CD4-positive, alpha-beta T cell (primary cell): ENCODE data around the gene C1orf105. TPM values are rescaled to one million over a fixed set of nuclear protein-coding genes. Genes with fewer than 3 reads are reported as not detected.

ENCODE experiments used
- ATAC-seq: fragments of 200-7000 bp; cut with Tn5 transposase; one replicate; pipeline ENCODE4 v1.10.0; 2022; ENCODE audit warnings: mild to moderate bottlenecking; ENCODE audit not compliant: poor library complexity
- CTCF ChIA-PET: fragments of 350-600 bp; sonication (Branson Sonifier 250); formaldehyde crosslinking; loops from one replicate; lab custom pipeline; 2021; ENCODE audit warnings: antibody characterized with exemption, inconsistent platforms; lab: Charles Lee
- POLR2A ChIA-PET: fragments of 350-600 bp; sonication (Branson Sonifier 250); formaldehyde crosslinking; loops from one replicate; lab custom pipeline; 2021; ENCODE audit warnings: antibody characterized with exemption, inconsistent platforms; lab: Charles Lee
- DNase-seq, 14 experiments: peaks; one replicate each; pipeline ENCODE4 v3.0.0-alpha.2; 2013 to 2020; ENCODE audit warnings: mixed read lengths in 2 of 14
- H3K27ac ChIP-seq, 2 donors: one replicate each; pipeline versions ENCODE4 v1.5.1 to v1.7.0; 2013; ENCODE audit warnings: low read length in 2 of 2, low read depth in 1 of 2, mild to moderate bottlenecking in 1 of 2
- H3K27me3 ChIP-seq, 2 experiments: 1 replicate in 1 of 2; 2 replicates in 1 of 2; pipeline versions ENCODE4 v1.6.1 to v1.7.0; 2013; ENCODE audit warnings: low read length in 2 of 2, control low read depth in 1 of 2, mild to moderate bottlenecking in 1 of 2, moderate library complexity in 1 of 2; ENCODE audit not compliant: insufficient read depth in 2 of 2, control insufficient read depth in 1 of 2
- H3K36me3 ChIP-seq: one replicate; pipeline ENCODE4 v1.6.1; 2013; ENCODE audit warnings: low read length, control low read depth; ENCODE audit not compliant: insufficient read depth
- H3K4me1 ChIP-seq: one replicate; pipeline ENCODE4 v1.6.1; 2013; ENCODE audit warnings: low read length, control low read depth; ENCODE audit not compliant: insufficient read depth
- H3K4me3 ChIP-seq: one replicate; pipeline ENCODE4 v1.5.1; 2013; ENCODE audit warnings: mild to moderate bottlenecking, low read length, moderate library complexity
- H3K9me3 ChIP-seq, 2 experiments: 1 replicate in 1 of 2; 2 replicates in 1 of 2; pipeline versions ENCODE4 v1.6.1 to v1.7.0; 2013; ENCODE audit warnings: low read length in 2 of 2, mild to moderate bottlenecking in 2 of 2, control low read depth in 1 of 2, moderate library complexity in 1 of 2; ENCODE audit not compliant: control insufficient read depth in 1 of 2, insufficient read depth in 1 of 2
- H3K27ac Mint-ChIP-seq: one replicate; pipeline ENCODE4 v1.8.0; 2020; ENCODE audit warnings: mixed read lengths
- H3K27me3 Mint-ChIP-seq: one replicate; pipeline ENCODE4 v1.8.0; 2021; ENCODE audit warnings: mixed read lengths
- H3K36me3 Mint-ChIP-seq: one replicate; pipeline ENCODE4 v1.8.0; 2021; ENCODE audit warnings: low read depth, mixed read lengths
- H3K4me1 Mint-ChIP-seq: one replicate; pipeline ENCODE4 v1.8.0; 2021; ENCODE audit warnings: low read depth, mixed read lengths
- H3K4me3 Mint-ChIP-seq: one replicate; pipeline ENCODE4 v1.8.0; 2020; ENCODE audit warnings: mild to moderate bottlenecking, mixed read lengths
- H3K9me3 Mint-ChIP-seq: one replicate; pipeline ENCODE4 v1.8.0; 2020; ENCODE audit warnings: mixed read lengths
- CTCF ChIP-seq: fragments of 200-600 bp; IDR thresholded peaks from one replicate; pipeline ENCODE4 v1.8.0; 2022; ENCODE audit warnings: antibody characterized with exemption, mild to moderate bottlenecking
- intact Hi-C, 2 experiments: fragments of 100-400 bp; cut with DNase I in 1 of 2; cut with micrococcal nuclease in 1 of 2; formaldehyde crosslinking; loops; one replicate each; pipeline versions ENCODE4 v1.15.1 to v1.9.0; 2023 to 2025; cut with DNase I, micrococcal nuclease
- total RNA-seq, 174 experiments: library from RNA in 2 of 174; stranded (reverse) in 2 of 174; gene quantifications; one replicate each; pipeline ENCODE4 v1.2.3 and lab custom pipeline; 2021 to 2026

C1orf105 gene
- total RNA-seq, 2 experiments from 2014 or later = not detected

DNA sequence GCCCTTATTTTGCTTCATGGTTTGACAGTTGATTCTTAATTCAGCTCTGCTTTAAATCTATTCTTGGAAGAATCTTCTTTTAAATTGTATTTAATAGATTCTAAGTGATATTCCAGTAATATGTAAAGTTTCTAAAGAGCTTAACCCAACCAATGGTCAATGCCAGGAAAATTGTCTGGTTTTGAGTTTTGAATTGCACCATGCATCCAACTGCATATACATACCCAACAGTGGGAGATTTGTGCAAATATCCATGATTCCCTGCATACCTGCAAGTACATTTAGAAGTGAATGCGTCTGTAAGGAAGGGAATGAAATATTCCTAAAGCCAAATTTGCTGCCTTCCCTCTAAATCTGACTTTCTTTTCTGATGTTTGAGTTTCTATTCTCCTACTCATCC is 35.8 kb upstream of the C1orf105 start:
- no peak for ATAC-seq

GRCh38 chr1:172386046-172386445 is 34.4 kb upstream of the C1orf105 start:
- TF ChIP-seq CTCF = no peak
- H3K9me3 ChIP-seq = no peaks in the 10 kb centered on the region
- Mint-ChIP-seq H3K9me3 (no peaks in the 10 kb centered on the region), H3K36me3 (no peaks in the 10 kb centered on the region), H3K4me1 (peaks cover 35% of the 10 kb centered on the region), H3K27ac (no peak overlapping the region), H3K4me3 (no peak overlapping the region), H3K27me3 (no peaks in the 10 kb centered on the region)
- ChIA-PET POLR2A (interaction anchor here (1.3 kb wide), 1 partner anchor 206 kb away, joined by 3 read pairs; no protein-coding TSS in a partner anchor), CTCF (no interaction called here)
- H3K27ac ChIP-seq = no peak overlapping the region
- H3K4me3 ChIP-seq = no peak overlapping the region
- H3K4me1 ChIP-seq = peaks cover 4% of the 10 kb centered on the region
- H3K27me3 ChIP-seq = no peaks in the 10 kb centered on the region
- DNase-seq (no peak), ATAC-seq (no peak)
- H3K36me3 ChIP-seq = no peaks in the 10 kb centered on the region
- intact Hi-C loops = no loop called here

More for the DNA sequence above, 35.8 kb upstream of the C1orf105 start:
- H3K27ac ChIP-seq = no peak overlapping the region
- Mint-ChIP-seq H3K36me3 (no peaks in the 10 kb centered on the region), H3K27me3 (no peaks in the 10 kb centered on the region), H3K9me3 (no peaks in the 10 kb centered on the region), H3K27ac (peak overlapping the region; percentile 6), H3K4me1 (peaks cover 40% of the 10 kb centered on the region), H3K4me3 (no peak overlapping the region)
- no peak overlapping the region for H3K4me3 ChIP-seq
- H3K4me1 ChIP-seq = no peaks in the 10 kb centered on the region
- H3K27me3 ChIP-seq = no peaks in the 10 kb centered on the region
- CTCF ChIA-PET = no interaction called here
- intact Hi-C loops = loop anchor here in 1 of 2 experiments (5.0 kb wide), 1 partner anchor 202 kb away; no protein-coding TSS in a partner anchor
- POLR2A ChIA-PET = interaction anchor here (1.2 kb wide), 1 partner anchor 10 kb away, joined by 6 read pairs; no protein-coding TSS in a partner anchor
- H3K36me3 ChIP-seq = no peaks in the 10 kb centered on the region
- no peak for TF ChIP-seq CTCF
- H3K9me3 ChIP-seq = no peaks in the 10 kb centered on the region
- no peak for DNase-seq

- no peak overlapping the region for H3K27ac Mint-ChIP-seq
- H3K36me3 Mint-ChIP-seq = no peaks in the 10 kb centered on the region
- POLR2A ChIA-PET = interaction anchor here (1.2 kb wide), 1 partner anchor 29 kb away, joined by 3 read pairs; no protein-coding TSS in a partner anchor
- H3K9me3 ChIP-seq = no peaks in the 10 kb centered on the region
- TF ChIP-seq CTCF = no peak
- CTCF ChIA-PET = no interaction called here
- no peaks in the 10 kb centered on the region for H3K27me3 Mint-ChIP-seq
- H3K4me1 ChIP-seq = peaks cover 10% of the 10 kb centered on the region
- no peaks in the 10 kb centered on the region for H3K36me3 ChIP-seq
- intact Hi-C loops = no loop called here
- H3K4me1 Mint-ChIP-seq = peaks cover 29% of the 10 kb centered on the region
- no peaks in the 10 kb centered on the region for H3K9me3 Mint-ChIP-seq
- H3K27ac ChIP-seq = no peak overlapping the region
- DNase-seq (no peak), ATAC-seq (no peak)
- H3K4me3 ChIP-seq = no peak overlapping the region
- no peaks in the 10 kb centered on the region for H3K27me3 ChIP-seq
- no peak overlapping the region for H3K4me3 Mint-ChIP-seq
These were observed 32.0 kb upstream of the C1orf105 start for GRCh38 chr1:172388490-172388889.
